Liver (tissue), 9 donors: Measurements from ENCODE around the gene GNLY. TPM values are rescaled to one million over a fixed set of nuclear protein-coding genes. Genes with fewer than 3 reads are reported as not detected.

Experiments used
- DNase-seq: peaks from one replicate; pipeline ENCODE4 v3.0.0-alpha.2; 2017; ENCODE audit warnings: low spot score
- H3K27ac ChIP-seq, 2 donors: one replicate each; pipeline ENCODE4 v1.7.0; 2013; ENCODE audit warnings: inconsistent platforms in 2 of 2, low read length in 2 of 2, control low read depth in 1 of 2, low read depth in 1 of 2, mild to moderate bottlenecking in 1 of 2
- H3K27me3 ChIP-seq, 4 donors: one replicate each; pipeline versions ENCODE4 v1.6.1 to v1.7.0; 2013; ENCODE audit warnings: low read length in 3 of 4, inconsistent platforms in 1 of 4, mild to moderate bottlenecking in 1 of 4, moderate library complexity in 1 of 4; ENCODE audit not compliant: control insufficient read depth in 4 of 4, insufficient read depth in 4 of 4
- H3K36me3 ChIP-seq, 4 donors: one replicate each; pipeline versions ENCODE4 v1.6.1 to v1.7.0; 2013; ENCODE audit warnings: low read length in 3 of 4, mild to moderate bottlenecking in 3 of 4, low read depth in 1 of 4, moderate library complexity in 1 of 4; ENCODE audit not compliant: control insufficient read depth in 4 of 4, insufficient read depth in 3 of 4
- H3K4me1 ChIP-seq, 4 donors: one replicate each; pipeline versions ENCODE4 v1.6.1 to v1.7.0; 2013; ENCODE audit warnings: low read length in 3 of 4, mild to moderate bottlenecking in 3 of 4, moderate library complexity in 1 of 4; ENCODE audit not compliant: control insufficient read depth in 4 of 4, insufficient read depth in 4 of 4
- H3K4me3 ChIP-seq, 3 donors: one replicate each; pipeline versions ENCODE4 v1.6.1 to v1.7.0; 2013; ENCODE audit warnings: low read length in 3 of 3, control low read depth in 1 of 3, low read depth in 1 of 3, mild to moderate bottlenecking in 1 of 3
- H3K9ac ChIP-seq, 2 donors: one replicate each; pipeline ENCODE4 v1.7.0; 2013; ENCODE audit warnings: low read length in 2 of 2, mild to moderate bottlenecking in 2 of 2, moderate library complexity in 2 of 2, control low read depth in 1 of 2, low read depth in 1 of 2
- H3K9me3 ChIP-seq, 4 donors: one replicate each; pipeline versions ENCODE4 v1.6.1 to v1.7.0; 2013; ENCODE audit warnings: low read length in 3 of 4; ENCODE audit not compliant: control insufficient read depth in 4 of 4
- CTCF ChIP-seq: fragments of 150-350 bp; IDR thresholded peaks from 2 replicates; pipeline ENCODE4 v1.5.1; 2017; ENCODE audit warnings: improper control_type of control experiment, low read depth, low read length; ENCODE audit not compliant: missing input control
- EGR1 ChIP-seq, 2 donors: IDR thresholded peaks; 2 replicates each; pipeline ENCODE4 v1.6.1; 2016 to 2018; ENCODE audit warnings: antibody characterized with exemption in 2 of 2, low read depth in 2 of 2
- FOXA1 ChIP-seq: IDR thresholded peaks from 2 replicates; pipeline ENCODE4 v1.6.1; 2016; ENCODE audit warnings: antibody characterized with exemption
- FOXA2 ChIP-seq: IDR thresholded peaks from 2 replicates; pipeline ENCODE4 v1.6.1; 2016; ENCODE audit warnings: antibody characterized with exemption
- GABPA ChIP-seq, 2 donors: IDR thresholded peaks in 1 of 2; conservative IDR thresholded peaks in 1 of 2; 2 replicates each; pipeline ENCODE4 v1.6.1; 2016; ENCODE audit warnings: antibody characterized with exemption in 2 of 2, mild to moderate bottlenecking in 1 of 2, moderate library complexity in 1 of 2
- HNF4A ChIP-seq, 2 donors: conservative IDR thresholded peaks; 2 replicates each; pipeline ENCODE4 v1.6.1; 2016; ENCODE audit warnings: antibody characterized with exemption in 2 of 2, mild to moderate bottlenecking in 2 of 2
- HNF4G ChIP-seq: IDR thresholded peaks from 2 replicates; pipeline ENCODE4 v1.6.1; 2016; ENCODE audit warnings: antibody characterized with exemption
- JUND ChIP-seq, 2 donors: IDR thresholded peaks; 2 replicates each; pipeline ENCODE4 v1.6.1; 2016; ENCODE audit warnings: antibody characterized with exemption in 2 of 2
- NR2F2 ChIP-seq: IDR thresholded peaks from 2 replicates; pipeline ENCODE4 v1.6.1; 2016; ENCODE audit warnings: antibody characterized with exemption
- RAD21 ChIP-seq, 2 donors: IDR thresholded peaks; 2 replicates each; pipeline ENCODE4 v1.6.1; 2016; ENCODE audit warnings: antibody characterized with exemption in 2 of 2, mild to moderate bottlenecking in 2 of 2
- REST ChIP-seq: IDR thresholded peaks from 2 replicates; pipeline ENCODE4 v1.6.1; 2016; ENCODE audit warnings: antibody characterized with exemption, mild to moderate bottlenecking
- SP1 ChIP-seq: IDR thresholded peaks from 2 replicates; pipeline ENCODE4 v1.6.1; 2018; ENCODE audit warnings: antibody characterized with exemption, mild to moderate bottlenecking
- TAF1 ChIP-seq: conservative IDR thresholded peaks from 2 replicates; pipeline ENCODE4 v1.6.1; 2016; ENCODE audit warnings: antibody characterized with exemption, mild to moderate bottlenecking
- YY1 ChIP-seq: IDR thresholded peaks from 2 replicates; pipeline ENCODE4 v1.6.1; 2016; ENCODE audit warnings: antibody characterized with exemption, mild to moderate bottlenecking
- WGBS: extraction: QIAGEN DNeasy Blood & Tissue Kit; methylation state at CpG from one replicate; pipeline ENCODE4 v1.1.7; 2013; 5-methylcytosine and 5-hydroxymethylcytosine counted together
- polyA plus RNA-seq, 2 donors: library from polyadenylated mRNA; stranded (reverse) in 1 of 2; unstranded in 1 of 2; fragments of 200-250 nt in 1 of 2; fragments of >200 nt in 1 of 2; fragmentation: Nextera tagmentation in 1 of 2; extraction: Ambion mirVana in 1 of 2; gene quantifications; one replicate each; pipeline versions ENCODE4 v1.2.1 to v1.2.3, GENCODE V29; 2013 to 2015
- total RNA-seq, 2 donors: library from RNA; depleted of rRNA; stranded (reverse); fragments of >200 nt; gene quantifications; one replicate each; pipeline ENCODE4 v1.2.3, GENCODE V29; 2014
- TF ChIP-seq, protein P1 (sequence below): IDR thresholded peaks from 2 replicates; pipeline ENCODE4 v1.6.1; 2016; ENCODE audit warnings: antibody characterized with exemption
- TF ChIP-seq, protein P2 (sequence below): IDR thresholded peaks from 2 replicates; pipeline ENCODE4 v1.6.1; 2016; ENCODE audit warnings: antibody characterized with exemption
- TF ChIP-seq, protein P3 (sequence below): IDR thresholded peaks from 2 replicates; pipeline ENCODE4 v1.6.1; 2016; ENCODE audit warnings: antibody characterized with exemption
- donor health status: healthy.
- donor health status: healthy.
- donor health status: healthy.
- donor health status: healthy.
- donor health status: healthy.

GNLY gene
- total and polyA plus RNA-seq, 4 donors = 0.75 to 4.8 (median 1.3) TPM; not detected in 1

- Histone ChIP-seq H3K9ac (no peak overlapping the region), H3K36me3 (no peaks in the 10 kb centered on the region), H3K27me3 (no peaks in the 10 kb centered on the region), H3K4me1 (no peaks in the 10 kb centered on the region), H3K27ac (no peak overlapping the region), H3K4me3 (no peak overlapping the region), H3K9me3 (no peaks in the 10 kb centered on the region)
- 83% methylated on average over 3 of the region's 3 CpGs for WGBS
- TF ChIP-seq, protein P1, sequence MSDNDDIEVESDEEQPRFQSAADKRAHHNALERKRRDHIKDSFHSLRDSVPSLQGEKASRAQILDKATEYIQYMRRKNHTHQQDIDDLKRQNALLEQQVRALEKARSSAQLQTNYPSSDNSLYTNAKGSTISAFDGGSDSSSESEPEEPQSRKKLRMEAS = no peak
- TF ChIP-seq YY1 (no peak), JUND (IDR thresholded peaks at IDR 0.05) (no peak), SP1 (no peak), FOXA1 (no peak), GABPA (IDR thresholded peaks at IDR 0.05 in 1 of 2, conservative IDR thresholded peaks at IDR 0.05 in 1 of 2) (no peak), CTCF (no peak), RAD21 (IDR thresholded peaks at IDR 0.05) (no peak), EGR1 (IDR thresholded peaks at IDR 0.05; ENCODE audit: low read depth in 2 of 2) (no peak), TAF1 (no peak), REST (no peak), HNF4G (no peak), FOXA2 (no peak)
- TF ChIP-seq, protein P2, sequence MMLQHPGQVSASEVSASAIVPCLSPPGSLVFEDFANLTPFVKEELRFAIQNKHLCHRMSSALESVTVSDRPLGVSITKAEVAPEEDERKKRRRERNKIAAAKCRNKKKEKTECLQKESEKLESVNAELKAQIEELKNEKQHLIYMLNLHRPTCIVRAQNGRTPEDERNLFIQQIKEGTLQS = no peak
- TF ChIP-seq, protein P3, sequence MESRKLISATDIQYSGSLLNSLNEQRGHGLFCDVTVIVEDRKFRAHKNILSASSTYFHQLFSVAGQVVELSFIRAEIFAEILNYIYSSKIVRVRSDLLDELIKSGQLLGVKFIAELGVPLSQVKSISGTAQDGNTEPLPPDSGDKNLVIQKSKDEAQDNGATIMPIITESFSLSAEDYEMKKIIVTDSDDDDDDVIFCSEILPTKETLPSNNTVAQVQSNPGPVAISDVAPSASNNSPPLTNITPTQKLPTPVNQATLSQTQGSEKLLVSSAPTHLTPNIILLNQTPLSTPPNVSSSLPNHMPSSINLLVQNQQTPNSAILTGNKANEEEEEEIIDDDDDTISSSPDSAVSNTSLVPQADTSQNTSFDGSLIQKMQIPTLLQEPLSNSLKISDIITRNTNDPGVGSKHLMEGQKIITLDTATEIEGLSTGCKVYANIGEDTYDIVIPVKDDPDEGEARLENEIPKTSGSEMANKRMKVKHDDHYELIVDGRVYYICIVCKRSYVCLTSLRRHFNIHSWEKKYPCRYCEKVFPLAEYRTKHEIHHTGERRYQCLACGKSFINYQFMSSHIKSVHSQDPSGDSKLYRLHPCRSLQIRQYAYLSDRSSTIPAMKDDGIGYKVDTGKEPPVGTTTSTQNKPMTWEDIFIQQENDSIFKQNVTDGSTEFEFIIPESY = no peak
- no peak for DNase-seq
Measured at GRCh38 chr2:85668857-85669142, 25.4 kb upstream of the GNLY start.

DNA sequence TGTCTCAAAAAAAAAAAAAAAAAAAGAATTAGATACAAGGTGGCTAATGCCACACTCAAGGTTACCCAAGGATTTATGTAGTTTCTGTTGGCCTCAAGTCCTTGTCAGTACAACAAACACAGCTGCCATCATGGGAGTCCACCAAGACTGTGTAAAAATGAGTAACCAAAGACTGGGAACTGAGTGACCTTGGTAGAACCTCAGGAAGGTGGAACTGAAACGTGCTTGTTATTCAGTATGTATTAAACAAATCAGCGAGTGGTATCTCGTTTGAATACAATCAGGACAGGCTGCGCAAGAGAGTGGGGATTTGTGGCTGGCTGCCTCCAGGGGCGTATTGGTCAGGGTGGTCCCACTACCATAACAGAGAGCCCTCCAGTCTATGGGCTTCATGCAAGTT lies 24.6 kb upstream of the GNLY start:
- Histone ChIP-seq H3K9me3 (no peaks in the 10 kb centered on the region), H3K9ac (no peak overlapping the region), H3K4me3 (no peak overlapping the region), H3K27ac (no peak overlapping the region), H3K36me3 (no peaks in the 10 kb centered on the region), H3K4me1 (no peaks in the 10 kb centered on the region), H3K27me3 (no peaks in the 10 kb centered on the region)
- DNase-seq = no peak
- 77% methylated on average over 5 of the region's 5 CpGs for WGBS
- TF ChIP-seq HNF4G (no peak), FOXA1 (no peak), GABPA (IDR thresholded peaks at IDR 0.05 in 1 of 2, conservative IDR thresholded peaks at IDR 0.05 in 1 of 2) (no peak), HNF4A (conservative IDR thresholded peaks at IDR 0.05) (no peak), TAF1 (no peak), REST (no peak), FOXA2 (no peak), RAD21 (IDR thresholded peaks at IDR 0.05) (no peak), SP1 (no peak), YY1 (no peak), NR2F2 (no peak)
- TF ChIP-seq, protein P3 = no peak
- TF ChIP-seq, protein P1 = no peak
- TF ChIP-seq, protein P2 = no peak
